Erythroblast (primary cell): ENCODE measurements around the gene UBR3.

Source experiments
- GATA1 ChIP-seq: IDR thresholded peaks from 2 replicates; pipeline ENCODE4 v1.6.1; 2011; ENCODE audit warnings: low read depth, mild to moderate bottlenecking, control low read depth, low read length, moderate library complexity
- POLR2A ChIP-seq: IDR thresholded peaks from 2 replicates; pipeline ENCODE4 v1.6.1; 2011; ENCODE audit warnings: mild to moderate bottlenecking, low read length

GRCh38 chr2:169978402-169979017 is 151.3 kb downstream of the UBR3 start:
- TF ChIP-seq POLR2A (no peak), GATA1 (no peak)
